Astrocyte (in vitro differentiated cells and primary cell): ENCODE data around the gene ASCL1.

Experiments used
- EZH2 ChIP-seq: IDR thresholded peaks from 2 replicates; pipeline ENCODE4 v1.6.1; 2012; ENCODE audit warnings: mild to moderate bottlenecking, low read length, inconsistent platforms; ENCODE audit not compliant: insufficient read depth
- TF ChIP-seq, protein P1 (sequence below): IDR thresholded peaks from 2 replicates; pipeline ENCODE4 v1.5.1; 2011; ENCODE audit warnings: low read depth, mild to moderate bottlenecking, inconsistent platforms, low read length, moderate library complexity; ENCODE audit not compliant: insufficient read depth

DNA sequence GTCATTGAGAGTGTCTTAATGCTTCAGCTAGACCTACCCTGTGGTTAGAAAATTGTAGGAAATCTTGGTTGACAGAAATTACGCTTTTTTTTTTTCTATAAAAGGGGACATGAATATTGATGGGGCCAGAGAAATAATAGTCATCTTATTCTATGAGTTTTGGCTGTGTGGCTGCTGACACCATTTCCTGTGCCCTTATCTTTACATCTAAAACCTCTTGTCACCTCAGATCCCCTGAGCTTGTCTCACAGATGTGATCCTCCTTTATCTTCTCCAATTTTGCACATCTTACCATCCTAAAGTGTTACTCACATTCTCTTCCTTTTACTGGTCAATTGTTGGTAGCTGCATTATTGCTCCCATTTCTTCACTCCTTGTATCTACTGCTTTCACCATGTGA is 36.1 kb downstream of the ASCL1 start:
- TF ChIP-seq, protein P1, sequence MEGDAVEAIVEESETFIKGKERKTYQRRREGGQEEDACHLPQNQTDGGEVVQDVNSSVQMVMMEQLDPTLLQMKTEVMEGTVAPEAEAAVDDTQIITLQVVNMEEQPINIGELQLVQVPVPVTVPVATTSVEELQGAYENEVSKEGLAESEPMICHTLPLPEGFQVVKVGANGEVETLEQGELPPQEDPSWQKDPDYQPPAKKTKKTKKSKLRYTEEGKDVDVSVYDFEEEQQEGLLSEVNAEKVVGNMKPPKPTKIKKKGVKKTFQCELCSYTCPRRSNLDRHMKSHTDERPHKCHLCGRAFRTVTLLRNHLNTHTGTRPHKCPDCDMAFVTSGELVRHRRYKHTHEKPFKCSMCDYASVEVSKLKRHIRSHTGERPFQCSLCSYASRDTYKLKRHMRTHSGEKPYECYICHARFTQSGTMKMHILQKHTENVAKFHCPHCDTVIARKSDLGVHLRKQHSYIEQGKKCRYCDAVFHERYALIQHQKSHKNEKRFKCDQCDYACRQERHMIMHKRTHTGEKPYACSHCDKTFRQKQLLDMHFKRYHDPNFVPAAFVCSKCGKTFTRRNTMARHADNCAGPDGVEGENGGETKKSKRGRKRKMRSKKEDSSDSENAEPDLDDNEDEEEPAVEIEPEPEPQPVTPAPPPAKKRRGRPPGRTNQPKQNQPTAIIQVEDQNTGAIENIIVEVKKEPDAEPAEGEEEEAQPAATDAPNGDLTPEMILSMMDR = no peak
- TF ChIP-seq EZH2 = no peak
